GM21825 (cell line): ENCODE measurements around the gene TNN.
"Not testable (repeated sequence)": the region's sequence is repeated elsewhere in the genome, so short reads cannot be mapped to it uniquely, and the experiment has no call there.

ENCODE experiments used
- ATAC-seq: cut with Tn5 transposase; IDR thresholded peaks from one replicate; pipeline ENCODE4 v1.9.1; 2021; ENCODE audit warnings: mild to moderate bottlenecking, moderate library complexity; ENCODE audit not compliant: unreplicated experiment

TNN gene

GRCh38 chr1:175102166-175102565, 34.5 kb downstream of the TNN start:
- not testable (repeated sequence) for ATAC-seq

- ATAC-seq: not testable (repeated sequence)
Measured at GRCh38 chr1:175106536-175106935, 38.9 kb downstream of the TNN start.

DNA sequence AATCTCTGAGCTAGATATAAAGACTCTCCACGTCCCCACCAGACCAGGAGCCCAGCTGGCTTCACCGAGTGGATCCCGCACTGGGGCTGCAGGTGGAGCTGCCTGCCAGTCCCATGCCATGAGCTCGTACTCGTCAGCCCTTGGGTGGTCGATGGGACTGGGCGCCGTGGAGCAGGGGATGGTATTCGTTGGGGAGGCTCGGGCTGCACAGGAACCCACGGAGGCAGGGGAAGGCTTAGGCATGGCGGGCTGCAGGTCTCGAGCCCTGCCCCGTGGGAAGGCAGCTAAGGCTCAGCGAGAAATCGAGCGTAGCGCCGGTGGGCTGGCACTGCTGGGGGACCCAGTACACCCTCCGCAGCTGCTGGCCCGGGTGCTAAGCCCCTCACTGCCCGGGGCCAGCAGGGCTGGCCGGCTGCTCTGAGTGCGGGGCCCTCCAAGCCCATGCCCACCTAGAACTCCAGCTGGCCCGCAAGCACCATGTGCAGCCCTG, 40.7 kb downstream of the TNN start:
- ATAC-seq: not testable (repeated sequence)

- no peak for ATAC-seq
Measured at GRCh38 chr1:175114996-175115395, 47.4 kb downstream of the TNN start.

DNA sequence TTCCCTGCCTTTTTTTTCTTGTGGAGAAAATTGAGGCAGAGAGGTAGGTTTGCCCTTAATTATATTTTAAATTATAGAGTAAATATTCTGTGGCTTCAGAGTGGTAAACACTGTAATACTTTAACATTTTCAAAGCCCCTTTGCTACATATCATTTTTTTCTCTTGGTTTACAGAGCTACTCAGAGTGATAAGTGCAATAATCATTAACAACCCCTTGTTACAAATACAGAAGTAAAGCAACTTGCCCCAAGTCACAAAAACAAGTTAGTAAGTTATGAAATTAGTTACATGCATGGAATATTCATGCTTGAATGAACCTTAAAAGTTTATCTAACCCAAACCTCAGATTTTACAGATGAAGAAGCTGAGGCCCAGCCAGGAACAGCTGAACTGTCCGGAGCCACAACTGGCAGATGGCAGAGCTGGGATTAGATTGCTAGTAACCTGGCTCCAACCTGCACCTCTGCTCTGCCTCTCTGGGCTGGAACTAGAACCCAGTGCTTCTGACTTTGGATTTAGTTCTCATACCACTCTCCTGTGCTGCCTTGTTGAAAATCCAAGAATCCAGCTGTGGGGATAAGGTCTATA, 48.7 kb downstream of the TNN start:
- no peak for ATAC-seq

- ATAC-seq: no peak
Measured at GRCh38 chr1:175116903-175117302, 49.3 kb downstream of the TNN start.

- ATAC-seq: no peak
Measured at GRCh38 chr1:175118375-175119367, 51.0 kb downstream of the TNN start.

GRCh38 chr1:175120511-175120910, 52.9 kb downstream of the TNN start:
- no peak for ATAC-seq

GRCh38 chr1:175124861-175125260, 57.2 kb downstream of the TNN start:
- ATAC-seq: no peak

GRCh38 chr1:175126347-175126746, 58.7 kb downstream of the TNN start:
- no peak for ATAC-seq

- ATAC-seq: no peak
Measured at GRCh38 chr1:175127565-175127964, 59.9 kb downstream of the TNN start.

- ATAC-seq: no peak
Measured at GRCh38 chr1:175128523-175128922, 60.9 kb downstream of the TNN start.

- no peak for ATAC-seq
Measured at GRCh38 chr1:175129182-175129581, 61.5 kb downstream of the TNN start.

- no peak for ATAC-seq
Measured at GRCh38 chr1:175129644-175129996, 62.0 kb downstream of the TNN start.

DNA sequence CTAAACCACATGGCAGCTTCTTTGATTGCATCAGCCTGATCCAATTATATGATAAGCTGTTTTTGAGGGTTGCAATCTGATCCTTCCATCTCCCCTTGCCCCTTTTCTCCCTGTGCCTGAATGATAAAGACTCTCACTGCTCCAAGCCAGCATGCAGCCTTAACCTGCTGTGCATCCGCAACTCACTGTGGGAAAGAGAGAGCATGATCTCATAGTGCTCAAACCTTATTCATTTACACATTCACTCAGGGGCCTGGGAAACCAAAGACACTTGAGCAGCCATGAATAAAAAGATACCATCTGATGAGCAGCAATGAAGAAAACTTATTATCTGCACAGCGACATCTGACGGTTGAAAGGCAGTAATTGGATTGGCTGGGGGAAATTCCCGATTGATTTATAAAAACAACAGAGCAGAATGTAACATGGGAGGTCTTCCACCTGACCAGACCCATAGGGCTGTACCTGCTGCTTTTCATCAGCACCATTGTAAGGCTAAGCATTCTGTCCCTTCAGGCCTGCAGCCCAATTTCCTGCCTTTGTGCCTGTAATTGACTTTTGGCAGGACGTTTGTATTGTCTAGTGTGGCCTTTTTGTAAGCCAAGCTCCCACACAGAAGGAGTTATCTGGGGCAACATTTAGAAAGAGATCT, 62.5 kb downstream of the TNN start:
- no peak for ATAC-seq

DNA sequence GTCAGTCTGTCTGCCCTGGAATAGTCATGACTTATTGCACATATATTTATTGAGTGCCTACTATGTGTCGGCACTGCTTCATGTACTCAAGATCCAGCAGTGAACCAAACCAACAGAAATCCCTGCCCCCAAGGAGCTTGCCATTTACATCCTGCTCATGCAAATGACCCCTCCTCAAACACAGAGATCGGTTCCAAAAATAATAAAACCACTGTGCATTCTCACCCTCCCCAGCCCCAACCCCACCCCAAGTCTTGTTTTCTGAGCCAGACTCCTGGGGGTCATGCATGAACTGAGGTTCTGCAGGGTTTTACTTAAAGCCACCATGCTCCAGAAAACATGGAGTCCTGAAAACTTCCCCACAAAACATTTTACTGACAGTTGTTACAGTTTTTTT, 63.0 kb downstream of the TNN start:
- ATAC-seq: no peak

- ATAC-seq: no peak
Measured at GRCh38 chr1:175131095-175131494, 63.5 kb downstream of the TNN start.

DNA sequence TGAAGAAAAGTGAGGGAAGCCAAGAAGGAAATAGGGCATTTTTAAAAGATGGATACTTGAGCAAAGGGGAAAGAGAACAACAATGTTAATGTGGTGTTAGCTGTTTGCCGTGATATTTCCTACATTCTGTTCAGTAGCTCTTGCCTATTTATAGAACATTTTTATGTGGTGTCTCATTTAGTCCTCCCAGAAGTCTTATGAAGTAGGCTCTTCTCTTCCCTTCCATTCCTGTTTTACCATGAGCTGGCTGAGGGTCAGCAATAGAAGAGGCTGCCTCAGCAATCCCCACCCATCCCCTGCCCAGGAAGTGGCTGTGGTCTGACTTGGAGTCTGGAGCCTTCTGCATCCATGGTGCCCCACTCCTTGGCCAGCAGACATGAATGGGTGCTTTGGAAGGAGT, 64.8 kb downstream of the TNN start:
- no peak for ATAC-seq

GRCh38 chr1:175133673-175134435, 66.2 kb downstream of the TNN start:
- no peak for ATAC-seq

- no peak for ATAC-seq
Measured at GRCh38 chr1:175134500-175134899, 66.9 kb downstream of the TNN start.

DNA sequence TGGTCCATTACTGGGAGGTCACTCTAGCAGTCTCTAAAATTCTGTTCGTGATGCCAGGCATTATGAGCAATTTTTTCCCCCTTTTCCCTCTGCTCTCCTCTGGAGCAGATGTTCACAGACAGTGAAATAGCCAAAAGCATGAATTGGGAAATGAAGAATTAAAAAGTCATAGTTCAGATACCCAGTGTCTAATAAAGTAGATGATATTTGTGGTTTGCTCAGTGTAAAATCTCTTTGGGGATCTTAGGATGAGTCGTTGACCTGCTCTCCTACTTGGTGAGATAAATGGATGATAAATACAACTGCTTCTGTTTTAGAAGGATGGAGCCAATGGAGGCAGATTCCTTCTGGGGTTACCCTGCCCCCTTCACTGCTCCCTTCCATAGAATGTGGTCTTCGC, 68.6 kb downstream of the TNN start:
- no peak for ATAC-seq
